IMR-90 (cell line): ENCODE measurements around the gene IL2. TPM values are rescaled to one million over a fixed set of nuclear protein-coding genes. Genes with fewer than 3 reads are reported as not detected.

Experiments
- ATAC-seq: fragments of 200-7000 bp; cut with Tn5 transposase; 2 replicates; pipeline ENCODE4 v1.9.1; 2020; ENCODE audit warnings: low read depth, mild to moderate bottlenecking, moderate library complexity
- BruUV-seq: library from RNA; stranded (reverse); fragments of 400-500 nt; replicated peaks from 2 replicates; lab custom pipeline; 2021; lab: Mats Ljungman, UMichigan
- CTCF ChIA-PET: fragments of 300-600 bp; formaldehyde crosslinking; extraction: SDS; loops from one replicate; lab custom pipeline; 2021; ENCODE audit warnings: antibody characterized with exemption; lab: Yijun Ruan, JAX
- POLR2A ChIA-PET: fragments of 300-600 bp; sonication (Branson Sonifier 250); formaldehyde crosslinking; loops from one replicate; lab custom pipeline; 2022; ENCODE audit warnings: antibody characterized with exemption; ENCODE audit not compliant: unreplicated experiment; lab: Charles Lee
- DNase-seq: peaks from one replicate; pipeline ENCODE4 v3.0.0; 2013
- H2AFZ ChIP-seq: replicated peaks from 2 replicates; pipeline ENCODE3; 2013; ENCODE audit warnings: low read length, mild to moderate bottlenecking; ENCODE audit not compliant: poor library complexity
- H2AK5ac ChIP-seq: 2 replicates; pipeline ENCODE4 v1.6.1; 2013; ENCODE audit warnings: low read depth, low read length, inconsistent platforms
- H2AK9ac ChIP-seq: replicated peaks from 2 replicates; pipeline ENCODE3; 2013; ENCODE audit warnings: mild to moderate bottlenecking, low read depth, low read length, moderate library complexity; ENCODE audit not compliant: poor library complexity
- H2BK120ac ChIP-seq: 2 replicates; pipeline ENCODE4 v1.6.1; 2013; ENCODE audit warnings: low read depth, low read length, inconsistent platforms
- H2BK15ac ChIP-seq: 3 replicates; pipeline ENCODE4 v1.6.1; 2013; ENCODE audit warnings: low read depth, low read length, inconsistent platforms
- H2BK20ac ChIP-seq: 2 replicates; pipeline ENCODE4 v1.6.1; 2013; ENCODE audit warnings: low read depth, mild to moderate bottlenecking, inconsistent platforms, low read length, moderate library complexity
- H2BK5ac ChIP-seq: 2 replicates; pipeline ENCODE4 v1.6.1; 2013; ENCODE audit warnings: mild to moderate bottlenecking, low read depth, low read length, inconsistent platforms; ENCODE audit not compliant: poor library complexity, severe bottlenecking
- H3K14ac ChIP-seq: replicated peaks from 2 replicates; pipeline ENCODE4 v1.6.1; 2013; ENCODE audit warnings: low read depth, low read length, inconsistent platforms
- H3K18ac ChIP-seq: 2 replicates; pipeline ENCODE4 v1.6.1; 2013; ENCODE audit warnings: low read depth, low read length, control low read depth
- H3K23ac ChIP-seq: 2 replicates; pipeline ENCODE4 v1.6.1; 2013; ENCODE audit warnings: low read depth, low read length, inconsistent platforms
- H3K27ac ChIP-seq: 2 replicates; pipeline ENCODE4 v1.5.1; 2013; ENCODE audit warnings: mild to moderate bottlenecking, control low read depth, low read length; ENCODE audit not compliant: insufficient read depth
- H3K27me3 ChIP-seq: 2 replicates; pipeline ENCODE4 v1.6.1; 2013; ENCODE audit warnings: low read length; ENCODE audit not compliant: control insufficient read depth, insufficient read depth
- H3K36me3 ChIP-seq: 2 replicates; pipeline ENCODE4 v1.6.1; 2013; ENCODE audit warnings: low read length, mixed read lengths; ENCODE audit not compliant: control insufficient read depth, insufficient read depth
- H3K4ac ChIP-seq: 2 replicates; pipeline ENCODE4 v1.6.1; 2013; ENCODE audit warnings: low read depth, low read length, inconsistent platforms
- H3K4me1 ChIP-seq: 2 replicates; pipeline ENCODE4 v1.6.1; 2013; ENCODE audit warnings: low read length, mixed read lengths; ENCODE audit not compliant: control insufficient read depth, insufficient read depth
- H3K4me2 ChIP-seq: 2 replicates; pipeline ENCODE4 v1.6.1; 2013; ENCODE audit warnings: low read depth, mild to moderate bottlenecking, control low read depth, low read length, moderate library complexity
- H3K4me3 ChIP-seq: 2 replicates; pipeline ENCODE4 v1.5.1; 2013; ENCODE audit warnings: low read depth, mild to moderate bottlenecking, control low read depth, low read length, moderate library complexity; ENCODE audit not compliant: insufficient read depth
- H3K56ac ChIP-seq: 2 replicates; pipeline ENCODE4 v1.6.1; 2013; ENCODE audit warnings: low read length, inconsistent platforms; ENCODE audit not compliant: insufficient read depth; ENCODE audit errors: extremely low read depth
- H3K79me1 ChIP-seq, 2 experiments: 2 replicates each; pipeline ENCODE4 v1.6.1; 2013; ENCODE audit warnings: low read length in 2 of 2, inconsistent platforms in 1 of 2, low read depth in 1 of 2
- H3K9ac ChIP-seq: 2 replicates; pipeline ENCODE4 v1.6.1; 2013; ENCODE audit warnings: low read depth, low read length, control low read depth
- H3K9me1 ChIP-seq: 2 replicates; pipeline ENCODE4 v1.6.1; 2013; ENCODE audit warnings: low read length, inconsistent platforms; ENCODE audit not compliant: insufficient read depth
- H3K9me3 ChIP-seq: 2 replicates; pipeline ENCODE4 v1.6.1; 2013; ENCODE audit warnings: low read length; ENCODE audit not compliant: control insufficient read depth, insufficient read depth
- H4K20me1 ChIP-seq: 2 replicates; pipeline ENCODE4 v1.6.1; 2013; ENCODE audit warnings: low read length, inconsistent platforms; ENCODE audit not compliant: insufficient read depth
- H4K5ac ChIP-seq: 2 replicates; pipeline ENCODE4 v1.6.1; 2013; ENCODE audit warnings: mild to moderate bottlenecking, low read depth, low read length, control low read depth
- H4K8ac ChIP-seq, 2 experiments: 2 replicates each; pipeline ENCODE4 v1.6.1; 2013; ENCODE audit warnings: low read depth in 2 of 2, low read length in 2 of 2, control low read depth in 1 of 2, inconsistent platforms in 1 of 2
- H4K91ac ChIP-seq: 2 replicates; pipeline ENCODE4 v1.6.1; 2013; ENCODE audit warnings: low read depth, low read length, inconsistent platforms; ENCODE audit not compliant: insufficient read depth
- NFE2L2 ChIP-seq: fragments of 150-350 bp; IDR thresholded peaks from 2 replicates; pipeline ENCODE4 v1.6.1; 2016; ENCODE audit warnings: low read depth, mild to moderate bottlenecking, low read length
- RFX5 ChIP-seq: IDR thresholded peaks from 2 replicates; pipeline ENCODE4 v1.8.0; 2012; ENCODE audit warnings: low read depth, mild to moderate bottlenecking, low read length, moderate library complexity
- SMC3 ChIP-seq: fragments of 150-350 bp; IDR thresholded peaks from 2 replicates; pipeline ENCODE4 v1.6.1; 2016; ENCODE audit warnings: low read depth, mild to moderate bottlenecking, antibody characterized with exemption, low read length, moderate library complexity
- whole genome bisulfite sequencing, 2 experiments: methylation state at CpG; one replicate each; pipeline versions ENCODE4 v1.1.5 to v1.1.7; 2013; ENCODE audit warnings: missing lambda C conversion rate in 2 of 2; ENCODE audit not compliant: insufficient read length in 1 of 2; ENCODE audit errors: extremely low coverage in 2 of 2; 5-methylcytosine and 5-hydroxymethylcytosine counted together
- dilution Hi-C: fragments of 300-500 bp; cut with HindIII; formaldehyde crosslinking; loops from one replicate; pipeline ENCODE4 v1.14.3; 2018; ENCODE audit warnings: low sequenced_read_pairs; ENCODE audit not compliant: unreplicated experiment
- in situ Hi-C: fragments of 300-500 bp; cut with MboI; formaldehyde crosslinking; loops from 3 replicates; pipeline ENCODE4 v1.14.3; 2019; ENCODE audit warnings: low sequenced_read_pairs, inconsistent platforms, mixed read lengths
- intact Hi-C: fragments of 100-400 bp; cut with micrococcal nuclease; formaldehyde crosslinking; loops from 2 replicates; pipeline ENCODE4 v1.10.0; 2022
- polyA plus RNA-seq, 3 experiments: library from polyadenylated mRNA; depleted of rRNA; stranded (reverse); fragments of >200 nt; gene quantifications; 2 replicates each; pipeline ENCODE4 v1.2.3, GENCODE V29; 2012; ENCODE audit warnings: low replicate concordance in 1 of 3
- total RNA-seq: library from RNA; depleted of rRNA; stranded (reverse); fragments of >200 nt; gene quantifications from 2 replicates; pipeline ENCODE4 v1.2.3, GENCODE V29; 2012
- TF ChIP-seq, protein P1 (sequence below): conservative IDR thresholded peaks from 2 replicates; pipeline ENCODE4 v1.5.1; 2012; ENCODE audit warnings: mild to moderate bottlenecking, low read depth, low read length, improper control_type of control experiment

Gene IL2
- total and polyA plus RNA-seq, 2 of the 4 experiments (the other 2 are of a cell fraction) = not detected

DNA sequence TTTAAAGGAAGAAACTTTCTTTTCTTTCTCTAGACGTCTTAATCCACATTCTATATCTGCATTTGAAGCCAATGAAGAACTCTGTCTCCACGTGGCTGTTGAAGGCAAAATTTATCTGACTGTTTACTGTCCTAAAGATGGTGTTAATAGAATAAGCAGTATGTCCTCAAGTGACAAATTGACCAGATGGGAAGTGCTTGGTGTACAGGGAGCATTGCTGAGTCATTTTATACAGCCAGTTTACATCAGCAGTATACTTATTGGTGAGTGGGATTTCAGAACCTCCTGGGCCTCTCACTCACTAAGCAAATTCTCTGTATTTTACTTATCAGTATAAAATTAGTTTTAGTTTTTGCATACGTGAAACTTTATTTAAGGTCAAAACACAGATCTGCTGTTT lies 44.0 kb downstream of the IL2 start:
- CTCF ChIA-PET = no interaction called here
- no TSS peak for BruUV-seq

More for the DNA sequence above, 44.0 kb downstream of the IL2 start:
- intact Hi-C loops (no loop called here), in situ Hi-C loops (no loop called here), dilution Hi-C loops (no loop called here)
- H3K18ac ChIP-seq = no peak overlapping the region
- no peak overlapping the region for H2AK5ac ChIP-seq
- H3K56ac ChIP-seq = no peak overlapping the region
- no peak overlapping the region for H3K9ac ChIP-seq
- DNase-seq = peak; percentile 16
- H3K9me3 ChIP-seq = no peaks in the 10 kb centered on the region
- POLR2A ChIA-PET = no interaction called here
- no peak overlapping the region for H2BK20ac ChIP-seq
- H2BK15ac ChIP-seq = no peak overlapping the region
- no peak overlapping the region for H3K4ac ChIP-seq
- H3K23ac ChIP-seq = no peak overlapping the region
- H4K5ac ChIP-seq = no peak overlapping the region
- H3K36me3 ChIP-seq = no peaks in the 10 kb centered on the region
- no CpG with 5 or more reads among the region's 3 CpGs for WGBS, 2 experiments
- H2AFZ ChIP-seq = no peak overlapping the region
- H3K4me1 ChIP-seq = no peaks in the 10 kb centered on the region
- no peak overlapping the region for H4K91ac ChIP-seq
- no peak overlapping the region for H3K4me2 ChIP-seq
- no peak overlapping the region for H3K27ac ChIP-seq
- no peak overlapping the region for H2BK5ac ChIP-seq
- H2AK9ac ChIP-seq = no peak overlapping the region
- no peak overlapping the region for H4K8ac ChIP-seq
- H3K79me1 ChIP-seq = no peaks in the 10 kb centered on the region
- ATAC-seq = peak; percentile 57; the same call in 1 of the 2 replicates
- no peak overlapping the region for H3K14ac ChIP-seq
- H3K4me3 ChIP-seq = no peak overlapping the region
- H4K20me1 ChIP-seq = no peaks in the 10 kb centered on the region
- TF ChIP-seq NFE2L2 = peak; percentile 8; the same call in 1 of the 2 replicates
- TF ChIP-seq SMC3 = no peak
- TF ChIP-seq RFX5 = no peak
- TF ChIP-seq, protein P1, sequence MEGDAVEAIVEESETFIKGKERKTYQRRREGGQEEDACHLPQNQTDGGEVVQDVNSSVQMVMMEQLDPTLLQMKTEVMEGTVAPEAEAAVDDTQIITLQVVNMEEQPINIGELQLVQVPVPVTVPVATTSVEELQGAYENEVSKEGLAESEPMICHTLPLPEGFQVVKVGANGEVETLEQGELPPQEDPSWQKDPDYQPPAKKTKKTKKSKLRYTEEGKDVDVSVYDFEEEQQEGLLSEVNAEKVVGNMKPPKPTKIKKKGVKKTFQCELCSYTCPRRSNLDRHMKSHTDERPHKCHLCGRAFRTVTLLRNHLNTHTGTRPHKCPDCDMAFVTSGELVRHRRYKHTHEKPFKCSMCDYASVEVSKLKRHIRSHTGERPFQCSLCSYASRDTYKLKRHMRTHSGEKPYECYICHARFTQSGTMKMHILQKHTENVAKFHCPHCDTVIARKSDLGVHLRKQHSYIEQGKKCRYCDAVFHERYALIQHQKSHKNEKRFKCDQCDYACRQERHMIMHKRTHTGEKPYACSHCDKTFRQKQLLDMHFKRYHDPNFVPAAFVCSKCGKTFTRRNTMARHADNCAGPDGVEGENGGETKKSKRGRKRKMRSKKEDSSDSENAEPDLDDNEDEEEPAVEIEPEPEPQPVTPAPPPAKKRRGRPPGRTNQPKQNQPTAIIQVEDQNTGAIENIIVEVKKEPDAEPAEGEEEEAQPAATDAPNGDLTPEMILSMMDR = no peak
- H2BK120ac ChIP-seq = no peak overlapping the region
- H3K27me3 ChIP-seq = peaks cover 2% of the 10 kb centered on the region; the same call in 1 of the 2 replicates
- H3K9me1 ChIP-seq = no peaks in the 10 kb centered on the region
